AG10803 (cell line): ENCODE measurements around the gene MB.
A peak's percentile ranks its signal among the peaks of the same experiment; 100 is the strongest.

ENCODE experiments used
- DNase-seq: peaks from one replicate; pipeline ENCODE4 v3.0.0; 2010; ENCODE audit warnings: low read depth
- H3K4me3 ChIP-seq: 2 replicates; pipeline ENCODE4 v1.5.1; 2011; ENCODE audit warnings: mild to moderate bottlenecking, low read length, control low read depth
- TF ChIP-seq, protein P1 (sequence below): conservative IDR thresholded peaks from 2 replicates; pipeline ENCODE4 v1.5.1; 2011; ENCODE audit warnings: mild to moderate bottlenecking, low read length, control low read depth, inconsistent platforms

MB gene

DNA sequence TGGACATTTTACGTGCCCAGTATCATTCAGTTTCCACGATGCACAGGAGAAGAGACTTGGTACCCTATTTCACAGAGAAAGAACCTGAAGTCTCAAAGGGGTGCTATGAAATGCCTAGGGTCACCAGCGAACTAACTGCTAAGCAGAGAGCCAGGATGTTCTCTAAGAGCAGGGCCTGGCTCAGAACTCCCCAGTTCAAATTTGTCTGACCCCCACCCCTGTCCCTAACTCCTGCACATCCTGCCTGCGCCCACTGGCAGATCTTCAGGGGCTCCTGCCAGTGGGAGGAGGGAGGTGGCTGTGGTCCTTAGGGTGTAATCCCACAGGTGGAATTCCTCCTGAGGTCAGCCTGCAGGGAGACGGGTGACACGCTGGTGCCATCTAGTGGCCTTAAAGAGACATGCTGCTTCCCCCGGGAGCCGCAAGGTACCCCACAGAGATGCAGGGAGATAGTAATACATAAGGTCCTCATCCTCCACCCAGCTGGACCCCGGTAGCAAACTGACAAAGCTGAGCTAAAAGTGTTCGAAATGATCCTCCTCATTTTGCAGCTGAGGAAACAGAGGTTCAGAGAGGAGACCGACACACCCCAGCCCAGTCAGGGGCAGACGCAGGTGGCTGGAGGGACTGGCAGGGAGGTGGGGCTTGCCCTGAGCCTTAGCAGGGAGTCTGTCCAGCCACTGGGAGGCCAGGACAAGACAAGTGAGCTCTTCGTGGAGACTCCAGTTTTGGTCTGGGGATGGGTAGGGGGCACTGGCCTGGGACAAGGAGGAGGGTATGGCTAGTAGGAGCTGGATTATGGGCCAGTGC lies 34.1 kb downstream of the MB start:
- TF ChIP-seq, protein P1, sequence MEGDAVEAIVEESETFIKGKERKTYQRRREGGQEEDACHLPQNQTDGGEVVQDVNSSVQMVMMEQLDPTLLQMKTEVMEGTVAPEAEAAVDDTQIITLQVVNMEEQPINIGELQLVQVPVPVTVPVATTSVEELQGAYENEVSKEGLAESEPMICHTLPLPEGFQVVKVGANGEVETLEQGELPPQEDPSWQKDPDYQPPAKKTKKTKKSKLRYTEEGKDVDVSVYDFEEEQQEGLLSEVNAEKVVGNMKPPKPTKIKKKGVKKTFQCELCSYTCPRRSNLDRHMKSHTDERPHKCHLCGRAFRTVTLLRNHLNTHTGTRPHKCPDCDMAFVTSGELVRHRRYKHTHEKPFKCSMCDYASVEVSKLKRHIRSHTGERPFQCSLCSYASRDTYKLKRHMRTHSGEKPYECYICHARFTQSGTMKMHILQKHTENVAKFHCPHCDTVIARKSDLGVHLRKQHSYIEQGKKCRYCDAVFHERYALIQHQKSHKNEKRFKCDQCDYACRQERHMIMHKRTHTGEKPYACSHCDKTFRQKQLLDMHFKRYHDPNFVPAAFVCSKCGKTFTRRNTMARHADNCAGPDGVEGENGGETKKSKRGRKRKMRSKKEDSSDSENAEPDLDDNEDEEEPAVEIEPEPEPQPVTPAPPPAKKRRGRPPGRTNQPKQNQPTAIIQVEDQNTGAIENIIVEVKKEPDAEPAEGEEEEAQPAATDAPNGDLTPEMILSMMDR = peak; percentile 92
- DNase-seq = peak; percentile 59
- H3K4me3 ChIP-seq = no peak overlapping the region

DNA sequence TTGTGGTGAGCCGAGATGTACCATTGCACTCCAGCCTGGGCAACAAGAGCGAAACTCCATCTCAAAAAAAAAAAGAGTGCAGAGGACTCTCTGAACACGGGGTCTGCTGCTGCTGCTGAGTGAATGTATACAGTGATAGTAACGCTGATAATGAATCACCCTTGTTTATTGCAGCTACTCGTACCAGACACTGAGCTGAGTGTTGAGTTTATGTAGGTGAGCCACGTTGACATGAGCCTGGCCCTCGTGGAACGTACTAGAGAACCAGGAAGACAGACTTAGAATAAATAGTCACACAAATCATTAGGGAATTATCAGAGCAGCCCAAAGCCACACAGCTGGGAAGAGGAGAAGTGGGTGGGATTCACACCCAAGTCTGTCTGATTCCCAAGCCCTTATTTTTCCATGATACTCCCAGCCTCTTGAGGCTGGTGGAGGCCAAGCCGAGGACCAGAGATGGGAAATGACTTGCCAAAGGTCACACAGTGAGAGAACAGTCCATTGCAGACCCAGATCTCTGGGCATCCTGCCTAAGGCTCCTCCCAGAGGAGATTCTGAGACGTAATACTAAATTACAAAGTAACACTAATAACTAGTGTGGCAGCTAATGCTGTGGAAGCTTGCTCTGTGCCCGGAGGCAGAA lies 34.8 kb downstream of the MB start:
- DNase-seq = no peak
- TF ChIP-seq, protein P1 = no peak

DNA sequence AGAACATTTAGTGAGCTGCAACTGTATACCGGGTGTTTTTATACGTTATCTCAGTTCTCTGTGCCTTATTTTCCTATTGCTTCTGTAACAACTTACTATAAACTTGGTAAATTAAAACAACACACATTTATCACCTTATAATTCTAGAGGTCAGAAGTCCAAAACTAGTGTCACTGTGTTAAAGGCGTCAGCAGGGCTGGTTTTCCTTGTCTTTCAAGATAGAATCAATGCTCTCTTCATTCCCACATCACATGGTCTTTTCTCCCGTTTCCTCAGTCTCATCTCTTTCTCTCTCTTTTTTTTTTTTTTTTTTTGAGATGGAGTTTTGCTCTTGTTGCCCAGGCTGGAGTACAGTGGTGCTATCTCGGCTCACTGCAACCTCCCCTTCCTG lies 36.1 kb downstream of the MB start:
- TF ChIP-seq, protein P1 = no peak

More for the DNA sequence above, 34.8 kb downstream of the MB start:
- H3K4me3 ChIP-seq = no peak overlapping the region

GRCh38 chr22:35580351-35581022 lies 36.6 kb downstream of the MB start:
- DNase-seq = no peak
- no peak overlapping the region for H3K4me3 ChIP-seq
- TF ChIP-seq, protein P1 = no peak

More for the DNA sequence above, 36.1 kb downstream of the MB start:
- H3K4me3 ChIP-seq = no peak overlapping the region
- no peak for DNase-seq

- TF ChIP-seq, protein P1 = no peak
- DNase-seq = no peak
These were observed 38.1 kb downstream of the MB start for GRCh38 chr22:35578836-35579575.

GRCh38 chr22:35577799-35578659 lies 39.1 kb downstream of the MB start:
- TF ChIP-seq, protein P1 = no peak
- no peak for DNase-seq
- no peak overlapping the region for H3K4me3 ChIP-seq

More at GRCh38 chr22:35578836-35579575, 38.1 kb downstream of the MB start:
- no peak overlapping the region for H3K4me3 ChIP-seq
